HG02571 (cell line): ENCODE data around the gene STYX.

Source experiments
- ATAC-seq: cut with Tn5 transposase; IDR thresholded peaks from one replicate; pipeline ENCODE4 v1.9.1; 2021; ENCODE audit warnings: mild to moderate bottlenecking, moderate library complexity; ENCODE audit not compliant: unreplicated experiment

Gene STYX, protein sequence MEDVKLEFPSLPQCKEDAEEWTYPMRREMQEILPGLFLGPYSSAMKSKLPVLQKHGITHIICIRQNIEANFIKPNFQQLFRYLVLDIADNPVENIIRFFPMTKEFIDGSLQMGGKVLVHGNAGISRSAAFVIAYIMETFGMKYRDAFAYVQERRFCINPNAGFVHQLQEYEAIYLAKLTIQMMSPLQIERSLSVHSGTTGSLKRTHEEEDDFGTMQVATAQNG

GRCh38 chr14:52729925-52730708, at the start of gene STYX:
STYX (plus strand) TSS chr14:52730166; CDS start chr14:52730475, 309 bp downstream.
- peak; percentile 93 for ATAC-seq

GRCh38 chr14:52683985-52684520, 45.9 kb upstream of the STYX start:
- no peak for ATAC-seq

DNA sequence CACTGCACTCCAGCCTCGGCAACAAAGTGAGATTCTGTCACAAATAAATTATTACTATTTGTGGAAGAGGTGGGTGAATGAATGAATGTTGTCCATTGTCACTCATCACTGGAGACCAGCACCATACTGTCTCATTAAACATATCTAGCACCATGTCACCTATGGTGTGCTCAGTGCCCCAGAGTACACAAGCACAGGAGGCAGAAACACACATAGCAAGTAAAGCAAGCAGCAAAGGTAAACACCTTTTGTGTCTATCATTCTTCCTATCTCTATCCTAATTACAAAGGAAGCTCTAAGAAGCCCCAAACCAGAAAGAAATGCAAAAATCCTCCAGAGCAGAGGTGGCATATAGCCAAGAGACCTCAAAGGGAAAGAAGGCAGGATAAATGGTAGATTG, 43.8 kb upstream of the STYX start:
- ATAC-seq = no peak

DNA sequence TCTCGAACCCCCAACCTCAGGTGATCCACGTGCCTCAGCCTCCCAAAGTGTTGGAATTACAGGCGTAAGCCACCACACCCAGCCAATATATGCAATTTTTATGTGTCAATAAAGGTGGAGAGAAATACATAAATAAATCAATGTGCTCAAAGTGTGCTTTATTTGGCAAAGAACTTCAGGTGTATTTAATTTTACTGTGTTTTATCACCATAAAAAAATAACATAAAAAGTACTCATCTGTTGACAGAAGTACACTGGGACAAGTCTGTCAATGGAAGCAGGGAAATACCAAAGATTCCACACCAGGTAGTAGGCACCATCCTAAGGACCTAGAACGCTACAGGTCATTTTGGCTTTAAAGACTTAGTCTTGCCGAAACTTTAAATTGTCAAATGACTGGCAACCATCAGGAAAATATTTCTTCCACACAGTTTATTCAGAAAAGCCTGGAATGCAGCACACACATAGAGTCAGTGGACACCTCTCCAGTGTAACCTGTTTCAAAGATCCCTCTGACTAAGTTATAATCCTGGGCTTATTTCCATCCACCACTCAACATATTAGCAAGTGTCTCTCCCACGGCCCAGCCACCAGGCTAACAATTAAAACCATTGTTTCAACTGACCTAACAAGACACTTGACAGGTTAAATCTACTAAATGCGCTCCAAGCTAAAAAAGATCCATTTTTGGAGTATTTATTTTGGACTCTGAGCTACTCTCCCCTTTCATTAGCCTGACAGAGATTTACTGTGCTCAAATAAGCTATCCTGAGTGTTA, 38.8 kb upstream of the STYX start:
- no peak for ATAC-seq

DNA sequence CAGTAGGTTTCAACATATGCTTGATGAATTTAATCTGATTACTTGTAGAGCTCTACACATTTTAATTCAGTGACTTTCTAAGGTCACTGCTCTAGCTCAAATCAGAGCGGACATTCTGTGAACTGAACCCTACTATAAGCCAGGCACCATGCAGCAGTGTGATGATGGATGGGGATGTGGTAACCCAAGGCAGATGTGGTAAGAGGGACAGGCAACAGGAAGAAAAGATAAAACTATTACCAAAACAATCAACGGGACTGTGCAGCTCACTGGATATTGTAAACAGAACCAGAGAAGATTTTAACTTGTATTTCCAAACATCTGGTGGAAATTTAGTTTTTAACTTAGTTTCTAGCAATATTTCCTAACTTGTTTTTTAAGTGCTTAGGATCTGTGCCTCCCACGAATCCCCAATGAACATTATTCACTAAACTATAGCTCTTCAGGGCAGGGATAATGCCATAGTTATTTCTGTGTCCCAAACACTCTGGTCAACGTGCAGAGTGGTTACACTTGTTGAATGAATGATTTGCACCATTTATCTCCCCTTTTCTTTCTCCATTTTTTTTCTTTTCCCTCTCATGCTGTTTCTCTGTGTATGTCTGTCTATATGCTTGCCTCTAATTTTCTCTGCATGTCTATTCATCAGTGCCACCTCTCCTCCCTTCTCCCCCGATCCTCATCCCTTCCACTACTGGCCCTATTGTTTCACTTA, 37.6 kb upstream of the STYX start:
- no peak for ATAC-seq

GRCh38 chr14:52693036-52693435, 36.9 kb upstream of the STYX start:
- ATAC-seq = no peak

- ATAC-seq = no peak
Observed at GRCh38 chr14:52693532-52693931, 36.4 kb upstream of the STYX start.

DNA sequence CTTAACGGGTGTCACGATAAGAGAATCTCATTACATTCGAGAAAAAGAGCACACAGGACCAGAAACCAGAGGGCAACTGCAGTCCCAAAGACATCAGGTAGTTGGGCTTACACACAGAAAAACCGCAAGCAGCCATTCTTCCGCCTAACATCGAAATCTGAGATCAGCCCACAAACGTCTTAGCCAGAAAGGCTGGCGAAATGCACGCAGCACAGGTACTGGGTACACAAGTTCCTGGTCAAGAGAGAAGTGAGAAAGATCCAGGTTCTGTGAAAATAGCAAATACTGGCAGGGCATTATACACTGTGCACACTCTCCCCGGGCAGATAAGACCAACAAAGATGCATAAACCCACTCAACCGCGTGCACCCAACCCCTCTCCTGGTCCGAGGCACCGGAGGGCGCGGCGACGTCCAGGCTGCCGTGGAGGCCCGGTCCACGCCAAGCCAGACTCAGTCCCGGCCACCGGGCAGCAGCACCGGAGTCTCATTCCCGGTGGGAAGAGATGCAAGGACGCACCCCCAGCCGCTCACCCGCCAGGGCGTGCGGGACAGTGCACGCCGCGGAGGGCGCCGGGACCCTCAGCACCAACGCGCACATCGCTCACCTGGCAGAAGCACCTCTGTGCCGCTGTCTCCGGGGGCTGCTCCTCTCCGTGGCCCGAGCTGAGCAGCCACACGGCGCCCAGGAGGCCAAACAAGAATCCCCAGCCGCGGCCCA, 35.0 kb upstream of the STYX start:
- ATAC-seq = peak; percentile 53

- peak; percentile 73 for ATAC-seq
Observed at GRCh38 chr14:52695481-52696091, 34.4 kb upstream of the STYX start, which contains the start of gene ERO1A. ERO1A (minus strand) TSS chr14:52695558; CDS start chr14:52695481, 77 bp downstream.

DNA sequence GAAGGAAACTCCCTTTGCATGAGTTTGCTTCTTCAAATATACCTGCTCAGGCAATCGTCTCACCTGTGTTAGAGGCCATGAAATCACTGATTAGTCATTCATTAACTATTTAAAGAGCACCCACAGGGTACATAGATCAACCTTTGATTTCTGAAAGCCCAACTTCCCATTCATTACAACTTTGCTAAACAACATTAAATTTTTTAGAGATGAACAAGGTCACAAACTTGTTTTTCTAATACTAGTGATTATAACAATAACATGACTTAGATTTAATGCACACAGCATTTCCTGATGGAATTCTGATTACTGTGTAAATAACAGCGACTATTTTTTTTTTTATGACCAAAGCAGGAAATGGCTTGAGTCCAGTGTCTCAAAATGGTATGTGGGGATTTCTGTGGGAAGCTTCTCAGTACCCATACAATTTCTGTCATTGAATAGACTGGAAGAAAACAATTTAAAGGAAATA, 29.2 kb upstream of the STYX start:
- no peak for ATAC-seq

- no peak for ATAC-seq
Observed at GRCh38 chr14:52701223-52701622, 28.7 kb upstream of the STYX start.

GRCh38 chr14:52703225-52703624, 26.7 kb upstream of the STYX start:
- ATAC-seq = no peak

DNA sequence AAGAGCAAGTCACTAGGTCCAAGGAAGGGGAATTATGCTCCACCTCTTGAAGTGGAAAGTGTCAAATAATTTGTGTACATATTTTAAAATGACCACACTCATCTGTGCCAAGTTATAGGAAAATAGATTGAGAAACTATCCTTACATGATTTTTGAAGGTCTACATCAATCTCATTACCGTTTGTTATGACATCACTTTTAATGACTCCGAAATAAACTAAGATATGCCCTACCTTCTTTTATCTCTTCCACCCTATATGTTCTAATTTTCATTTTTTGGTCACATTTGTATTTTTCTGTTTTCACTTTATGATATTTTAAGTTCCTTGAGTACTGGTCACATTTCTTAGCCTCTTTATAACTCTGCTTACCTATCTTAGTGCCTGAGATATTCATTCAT, 26.3 kb upstream of the STYX start:
- no peak for ATAC-seq

GRCh38 chr14:52706286-52706685, 23.7 kb upstream of the STYX start:
- no peak for ATAC-seq

GRCh38 chr14:52706724-52707706, 23.0 kb upstream of the STYX start, which contains the start of gene PSMC6:
PSMC6 (plus strand) TSS chr14:52707200; CDS start chr14:52707220, 20 bp downstream.
- ATAC-seq = peak; percentile 94

DNA sequence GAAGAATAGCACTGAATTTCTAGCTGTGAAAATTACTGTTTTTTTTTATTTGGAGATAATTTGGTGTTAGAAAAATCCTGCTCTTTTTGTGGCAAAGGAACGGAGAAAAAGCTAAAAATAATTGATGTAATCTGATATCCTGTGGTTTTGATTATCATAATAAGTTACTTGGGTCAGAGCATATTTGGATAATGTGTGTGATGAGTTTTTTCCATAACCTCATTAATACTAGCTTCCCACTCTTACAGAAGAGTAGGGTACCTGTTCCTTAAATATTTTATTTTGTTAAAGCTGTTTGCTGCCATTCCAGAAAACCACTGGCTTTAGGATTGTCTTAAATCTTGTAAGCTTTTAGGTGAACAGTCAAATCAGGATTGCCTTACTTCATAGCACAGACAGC, 18.3 kb upstream of the STYX start:
- no peak for ATAC-seq

DNA sequence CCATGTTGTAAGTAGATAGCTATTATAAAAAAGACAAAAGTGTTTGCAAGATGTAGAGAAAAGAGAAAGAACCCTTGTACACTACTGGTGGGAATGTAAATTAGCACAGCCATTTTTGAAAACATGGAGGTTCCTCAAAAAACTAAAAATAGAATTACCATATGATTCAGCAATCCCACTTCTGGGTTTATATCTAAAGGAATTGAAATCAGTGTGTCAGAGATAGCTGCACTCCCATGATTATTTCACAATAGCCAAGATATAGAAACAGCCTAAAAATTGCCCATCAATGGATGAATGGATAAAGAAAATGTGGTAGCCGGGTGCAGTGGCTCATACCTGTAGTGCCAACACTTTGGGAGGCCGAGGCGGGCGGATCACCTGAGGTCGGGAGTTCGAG, 13.8 kb upstream of the STYX start:
- ATAC-seq = no peak
